T-helper 1 cell (primary cell): ENCODE data around the gene PLPP1.
"Not testable (repeated sequence)": the region's sequence is repeated elsewhere in the genome, so short reads cannot be mapped to it uniquely, and the experiment has no call there.

Experiments used
- DNase-seq, 5 donors: peaks; one replicate each; pipeline ENCODE4 v3.0.0-alpha.2; 2012 to 2020

PLPP1 gene

GRCh38 chr5:55544341-55544740, 9.6 kb upstream of the PLPP1 start:
- no peak for DNase-seq

- DNase-seq, result peak in 1 of 5 donors; percentile 25
Observed at GRCh38 chr5:55541056-55541635, 6.4 kb upstream of the PLPP1 start.

GRCh38 chr5:55540525-55540924, 5.8 kb upstream of the PLPP1 start:
- DNase-seq, result no peak

GRCh38 chr5:55540024-55540423, 5.3 kb upstream of the PLPP1 start:
- no peak for DNase-seq

GRCh38 chr5:55538661-55539060, 3.9 kb upstream of the PLPP1 start:
- peak in 1 of 5 donors; percentile 53 for DNase-seq

GRCh38 chr5:55537315-55537714, 2.6 kb upstream of the PLPP1 start:
- not testable (repeated sequence) for DNase-seq

GRCh38 chr5:55535199-55535905, 588 bp upstream of the PLPP1 start:
- DNase-seq, result no peak

GRCh38 chr5:55533521-55534435, 986 bp downstream of the PLPP1 start:
- peak in 1 of 5 donors; percentile 37 for DNase-seq

- no peak for DNase-seq
Observed at GRCh38 chr5:55530669-55531068, 4.1 kb downstream of the PLPP1 start.

- DNase-seq, result no peak
Observed at GRCh38 chr5:55524816-55525215, 9.9 kb downstream of the PLPP1 start.

GRCh38 chr5:55523293-55523692, 11.5 kb downstream of the PLPP1 start:
- no peak for DNase-seq

- DNase-seq, result no peak
Observed at GRCh38 chr5:55521881-55522280, 12.9 kb downstream of the PLPP1 start.

GRCh38 chr5:55520117-55520839, 14.5 kb downstream of the PLPP1 start:
- DNase-seq, result no peak

- DNase-seq, result no peak
Observed at GRCh38 chr5:55518831-55519390, 15.9 kb downstream of the PLPP1 start.

- DNase-seq, result no peak
Observed at GRCh38 chr5:55517804-55518203, 17.0 kb downstream of the PLPP1 start.

GRCh38 chr5:55511010-55511409, 23.8 kb downstream of the PLPP1 start:
- no peak for DNase-seq

GRCh38 chr5:55510523-55510880, 24.3 kb downstream of the PLPP1 start:
- no peak for DNase-seq

GRCh38 chr5:55509796-55510522, 24.8 kb downstream of the PLPP1 start:
- DNase-seq, result no peak

GRCh38 chr5:55509097-55509496, 25.7 kb downstream of the PLPP1 start:
- DNase-seq, result no peak

- no peak for DNase-seq
Observed at GRCh38 chr5:55507574-55507973, 27.2 kb downstream of the PLPP1 start.

- not testable (repeated sequence) for DNase-seq
Observed at GRCh38 chr5:55505711-55506110, 29.1 kb downstream of the PLPP1 start.

- DNase-seq, result not testable (repeated sequence)
Observed at GRCh38 chr5:55503917-55504316, 30.8 kb downstream of the PLPP1 start.
